GM21619 (cell line): ENCODE measurements around the gene RUSC2.
"Not testable (repeated sequence)": the region's sequence is repeated elsewhere in the genome, so short reads cannot be mapped to it uniquely, and the experiment has no call there.

ENCODE experiments used
- ATAC-seq: cut with Tn5 transposase; IDR thresholded peaks from one replicate; pipeline ENCODE4 v1.9.1; 2021; ENCODE audit not compliant: unreplicated experiment

RUSC2 gene

GRCh38 chr9:35490155-35490909, 421 bp downstream of the RUSC2 start:
- no peak for ATAC-seq

GRCh38 chr9:35490910-35491465, 1.1 kb downstream of the RUSC2 start:
- ATAC-seq: no peak

GRCh38 chr9:35493119-35493518, 3.2 kb downstream of the RUSC2 start:
- not testable (repeated sequence) for ATAC-seq

GRCh38 chr9:35495984-35496383, 6.1 kb downstream of the RUSC2 start:
- ATAC-seq: no peak

- not testable (repeated sequence) for ATAC-seq
Observed at GRCh38 chr9:35498245-35498644, 8.3 kb downstream of the RUSC2 start.

- ATAC-seq: no peak
Observed at GRCh38 chr9:35499029-35499700, 9.3 kb downstream of the RUSC2 start.

GRCh38 chr9:35499701-35500030, 9.8 kb downstream of the RUSC2 start:
- ATAC-seq: no peak

- no peak for ATAC-seq
Observed at GRCh38 chr9:35500130-35500748, 10.3 kb downstream of the RUSC2 start.

GRCh38 chr9:35501946-35502345, 12.0 kb downstream of the RUSC2 start:
- no peak for ATAC-seq

GRCh38 chr9:35506359-35506758, 16.4 kb downstream of the RUSC2 start:
- ATAC-seq: no peak

- no peak for ATAC-seq
Observed at GRCh38 chr9:35508069-35508468, 18.2 kb downstream of the RUSC2 start.

GRCh38 chr9:35510383-35510753, 20.5 kb downstream of the RUSC2 start:
- no peak for ATAC-seq

GRCh38 chr9:35510754-35511428, 21.0 kb downstream of the RUSC2 start:
- no peak for ATAC-seq

GRCh38 chr9:35511453-35511852, 21.5 kb downstream of the RUSC2 start:
- ATAC-seq: no peak

- ATAC-seq: no peak
Observed at GRCh38 chr9:35515766-35516165, 25.9 kb downstream of the RUSC2 start.

GRCh38 chr9:35516479-35516878, 26.6 kb downstream of the RUSC2 start:
- ATAC-seq: no peak

- ATAC-seq: no peak
Observed at GRCh38 chr9:35517131-35517530, 27.2 kb downstream of the RUSC2 start.

- ATAC-seq: no peak
Observed at GRCh38 chr9:35517552-35518224, 27.8 kb downstream of the RUSC2 start.

GRCh38 chr9:35518225-35518821, 28.4 kb downstream of the RUSC2 start:
- no peak for ATAC-seq

- no peak for ATAC-seq
Observed at GRCh38 chr9:35518981-35519679, 29.2 kb downstream of the RUSC2 start.
